PC-9 (cell line): ENCODE data around the gene NPS.

Experiments
- EZH2 ChIP-seq: fragments of 200-600 bp; sonication (generic); IDR thresholded peaks from 2 replicates; pipeline ENCODE4 v1.8.0; 2017; ENCODE audit warnings: antibody characterized with exemption, low read depth
- TF ChIP-seq, protein P1 (sequence below): fragments of 200-600 bp; sonication (generic); conservative IDR thresholded peaks from 2 replicates; pipeline ENCODE4 v1.6.1; 2017; ENCODE audit warnings: mixed run types, antibody characterized with exemption, mild to moderate bottlenecking, moderate library complexity

DNA sequence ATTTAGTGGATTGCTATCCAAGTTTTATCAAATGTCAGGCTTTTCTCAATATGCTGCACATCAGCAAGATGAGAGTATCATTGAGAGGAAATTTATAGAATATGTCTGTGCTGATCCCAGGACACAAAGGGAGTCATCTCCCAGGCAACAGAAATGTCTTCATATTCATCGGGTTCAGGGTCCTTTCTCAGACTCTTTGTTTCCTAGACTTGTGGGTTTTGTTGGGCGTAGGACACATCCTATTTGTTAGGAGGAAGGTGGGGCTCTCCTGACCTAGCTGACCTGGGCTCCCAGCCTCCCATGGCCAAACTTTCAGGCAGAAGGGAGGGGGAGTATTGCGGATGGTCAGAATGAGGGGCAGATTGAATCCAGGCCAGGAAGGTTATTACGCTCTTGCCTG lies 22.9 kb upstream of the NPS start:
- TF ChIP-seq, protein P1, sequence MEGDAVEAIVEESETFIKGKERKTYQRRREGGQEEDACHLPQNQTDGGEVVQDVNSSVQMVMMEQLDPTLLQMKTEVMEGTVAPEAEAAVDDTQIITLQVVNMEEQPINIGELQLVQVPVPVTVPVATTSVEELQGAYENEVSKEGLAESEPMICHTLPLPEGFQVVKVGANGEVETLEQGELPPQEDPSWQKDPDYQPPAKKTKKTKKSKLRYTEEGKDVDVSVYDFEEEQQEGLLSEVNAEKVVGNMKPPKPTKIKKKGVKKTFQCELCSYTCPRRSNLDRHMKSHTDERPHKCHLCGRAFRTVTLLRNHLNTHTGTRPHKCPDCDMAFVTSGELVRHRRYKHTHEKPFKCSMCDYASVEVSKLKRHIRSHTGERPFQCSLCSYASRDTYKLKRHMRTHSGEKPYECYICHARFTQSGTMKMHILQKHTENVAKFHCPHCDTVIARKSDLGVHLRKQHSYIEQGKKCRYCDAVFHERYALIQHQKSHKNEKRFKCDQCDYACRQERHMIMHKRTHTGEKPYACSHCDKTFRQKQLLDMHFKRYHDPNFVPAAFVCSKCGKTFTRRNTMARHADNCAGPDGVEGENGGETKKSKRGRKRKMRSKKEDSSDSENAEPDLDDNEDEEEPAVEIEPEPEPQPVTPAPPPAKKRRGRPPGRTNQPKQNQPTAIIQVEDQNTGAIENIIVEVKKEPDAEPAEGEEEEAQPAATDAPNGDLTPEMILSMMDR = no peak
- TF ChIP-seq EZH2 = no peak
